Measurements from ENCODE around the gene BMF.

- TF ChIP-seq CTCF (IDR thresholded peaks at IDR 0.05) (peak; percentile 25 to 39 (median 25)), EP300 (IDR thresholded peaks at IDR 0.05) (no peak), POLR2A (IDR thresholded peaks at IDR 0.05; ENCODE audit: low read depth) (peak; percentile 50)
Observed at GRCh38 chr15:40108855-40109735, at the start of gene BMF.
